ENCODE results near the gene SPON1. TPM values are rescaled to one million over a fixed set of nuclear protein-coding genes. Genes with fewer than 3 reads are reported as not detected.

The SPON1 gene
- total RNA-seq, 1 experiment from 2014 or later, result 0.20 TPM

DNA sequence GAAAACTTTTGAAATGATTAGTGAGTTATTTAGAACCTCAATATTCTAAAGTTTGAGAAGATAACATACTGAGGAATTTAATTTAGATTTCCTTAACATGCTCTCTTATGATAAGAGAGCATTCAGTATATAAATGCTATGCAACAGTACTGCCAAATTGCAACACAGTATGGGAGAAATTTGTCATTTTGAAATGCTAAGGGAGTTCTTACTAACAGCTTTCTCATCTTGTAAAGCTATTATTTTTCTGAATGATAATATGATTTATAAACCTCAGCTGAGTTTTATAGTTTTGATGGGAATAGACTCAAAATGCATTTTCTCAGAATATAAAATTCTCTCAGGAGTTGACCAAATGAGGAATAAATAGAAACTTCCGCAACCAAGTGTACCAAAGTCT lies 108.4 kb downstream of the SPON1 start:
- Mint-ChIP-seq H3K9me3 (peaks cover 0 to 1% of the 10 kb centered on the region in 2 experiments; a peak in 1 of 5 replicates), H3K27me3 (ENCODE audit: low read depth) (no peaks in the 10 kb centered on the region; the same call in 1 of the 2 replicates)

More for the DNA sequence above, 108.4 kb downstream of the SPON1 start:
- Histone ChIP-seq H3K79me2 (ENCODE audit: insufficient read depth, low read length) (no peaks in the 10 kb centered on the region), H2BK15ac (ENCODE audit: low read depth, low read length) (no peak overlapping the region), H4K91ac (ENCODE audit: insufficient read length, low read depth, low read length) (no peak overlapping the region), H3K4me1 (ENCODE audit: insufficient read depth, low read length) (peaks cover 2% of the 10 kb centered on the region; the same call in 1 of the 2 replicates), H4K20me1 (ENCODE audit: control insufficient read depth, insufficient read depth, insufficient read length) (no peaks in the 10 kb centered on the region), H3K27me3 (ENCODE audit: insufficient read depth, low read length) (no peaks in the 10 kb centered on the region), H3T11ph (ENCODE audit: low read length) (no peak overlapping the region), H2AFZ (ENCODE audit: low read length) (no peak overlapping the region), H3K23me2 (ENCODE audit: insufficient read length, low read depth, low read length, poor library complexity, severe bottlenecking) (no peaks in the 10 kb centered on the region), H3K56ac (ENCODE audit: insufficient read length, low read depth, low read length) (no peak overlapping the region), H2BK5ac (ENCODE audit: insufficient read length, low read length) (no peak overlapping the region), H3K79me1 (ENCODE audit: insufficient read depth, low read depth, low read length, poor library complexity, severe bottlenecking) (no peaks in the 10 kb centered on the region), H3K23ac (ENCODE audit: insufficient read length, low read depth, low read length) (no peak overlapping the region), H3K18ac (ENCODE audit: insufficient read length, low read depth, low read length) (no peak overlapping the region), H3K9ac (ENCODE audit: extremely low read depth, insufficient read length, low read length) (no peak overlapping the region), H3K4ac (ENCODE audit: low read depth, low read length) (no peak overlapping the region), H2BK20ac (ENCODE audit: low read depth, low read length, poor library complexity, severe bottlenecking) (no peak overlapping the region), H3K4me2 (ENCODE audit: insufficient read depth, insufficient read length, low read length) (no peak overlapping the region), H4K5ac (ENCODE audit: insufficient read length, low read depth, low read length) (no peak overlapping the region), H2AK5ac (ENCODE audit: insufficient read length, low read length) (no peak overlapping the region), H3K9me3 (ENCODE audit: control insufficient read depth, low read depth, low read length) (no peaks in the 10 kb centered on the region), H2BK12ac (ENCODE audit: insufficient read length, low read depth, low read length) (no peak overlapping the region), H4K8ac (replicated peaks; ENCODE audit: insufficient read length, low read depth, low read length) (no peak overlapping the region), H3K27ac (ENCODE audit: insufficient read length, low read depth, low read length) (no peak overlapping the region), H2BK120ac (ENCODE audit: low read depth, low read length, poor library complexity, severe bottlenecking) (no peak overlapping the region), H3K14ac (ENCODE audit: insufficient read depth, low read length) (no peak overlapping the region)
- Mint-ChIP-seq H3K27ac (no peak overlapping the region), H3K4me3 (no peak overlapping the region), H3K36me3 (ENCODE audit: insufficient read depth in 1 of 3, low read depth in 3 of 3) (no peaks in the 10 kb centered on the region), H3K4me1 (peaks cover 26 to 29% of the 10 kb centered on the region in 2 experiments)
- TF ChIP-seq, protein P1, sequence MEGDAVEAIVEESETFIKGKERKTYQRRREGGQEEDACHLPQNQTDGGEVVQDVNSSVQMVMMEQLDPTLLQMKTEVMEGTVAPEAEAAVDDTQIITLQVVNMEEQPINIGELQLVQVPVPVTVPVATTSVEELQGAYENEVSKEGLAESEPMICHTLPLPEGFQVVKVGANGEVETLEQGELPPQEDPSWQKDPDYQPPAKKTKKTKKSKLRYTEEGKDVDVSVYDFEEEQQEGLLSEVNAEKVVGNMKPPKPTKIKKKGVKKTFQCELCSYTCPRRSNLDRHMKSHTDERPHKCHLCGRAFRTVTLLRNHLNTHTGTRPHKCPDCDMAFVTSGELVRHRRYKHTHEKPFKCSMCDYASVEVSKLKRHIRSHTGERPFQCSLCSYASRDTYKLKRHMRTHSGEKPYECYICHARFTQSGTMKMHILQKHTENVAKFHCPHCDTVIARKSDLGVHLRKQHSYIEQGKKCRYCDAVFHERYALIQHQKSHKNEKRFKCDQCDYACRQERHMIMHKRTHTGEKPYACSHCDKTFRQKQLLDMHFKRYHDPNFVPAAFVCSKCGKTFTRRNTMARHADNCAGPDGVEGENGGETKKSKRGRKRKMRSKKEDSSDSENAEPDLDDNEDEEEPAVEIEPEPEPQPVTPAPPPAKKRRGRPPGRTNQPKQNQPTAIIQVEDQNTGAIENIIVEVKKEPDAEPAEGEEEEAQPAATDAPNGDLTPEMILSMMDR (conservative IDR thresholded peaks at IDR 0.05), result no peak
- WGBS (ENCODE audit: extremely low coverage, insufficient read length, low lambda C conversion rate), result no CpG with 5 or more reads among the region's 1 CpG
- DNase-seq, result no peak

All from H9 (cell line).